Measurements from ENCODE around the gene ATXN1.

ATXN1 gene

DNA sequence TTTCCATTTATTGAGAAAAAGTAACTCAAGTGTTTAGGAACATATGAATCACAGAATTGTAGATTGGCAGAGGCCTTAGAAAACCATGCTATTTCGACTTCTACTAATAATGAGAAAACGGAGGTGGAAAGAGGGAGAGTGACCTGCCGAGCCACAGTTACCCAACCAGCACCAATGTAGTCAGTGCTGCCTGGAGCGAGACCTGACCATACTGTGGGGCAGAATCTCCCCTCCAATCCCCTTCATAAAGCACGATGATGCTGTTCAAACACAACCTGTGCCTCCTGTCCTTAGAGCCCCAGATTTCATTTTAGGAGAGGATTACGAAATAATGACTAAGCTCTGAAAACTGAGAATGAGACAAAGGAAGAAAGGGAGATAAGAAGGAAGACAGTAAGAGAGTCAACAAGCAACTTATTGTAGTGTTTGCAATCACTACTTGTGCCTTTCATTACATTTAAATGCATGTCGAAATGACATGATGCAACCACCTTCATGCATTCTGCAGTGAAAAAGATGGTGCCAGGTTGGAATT lies 70.6 kb downstream of the ATXN1 start:
- Histone ChIP-seq H3K27ac (ENCODE audit: extremely low read depth, low read depth, low read length) (no peak overlapping the region), H3K4me1 (ENCODE audit: control insufficient read depth, insufficient read depth, low read length) (peaks cover 31% of the 10 kb centered on the region), H3K9me3 (ENCODE audit: control insufficient read depth, insufficient read depth, low read depth, low read length) (no peaks in the 10 kb centered on the region), H3K4me3 (ENCODE audit: low read depth, low read length) (no peak overlapping the region), H3K36me3 (ENCODE audit: control insufficient read depth in 2 of 2, insufficient read depth in 1 of 2, low read length in 2 of 2) (no peaks in the 10 kb centered on the region)
- POLR2A ChIA-PET = no interaction called here
- CTCF ChIA-PET = interaction anchor here (1.1 to 1.2 kb wide), 2 partner anchors 10 to 68 kb away, joined by 3 to 4 read pairs; no protein-coding TSS in a partner anchor
- TF ChIP-seq SCRT2 (tag by site-specific recombination; IDR thresholded peaks at IDR 0.05) (0 out of 2 replicates have a peak, but pooled peaks have one; percentile 34), SP3 (tag by site-specific recombination; IDR thresholded peaks at IDR 0.05) (peak; percentile 19; the same call in 1 of the 2 replicates), ZFP37 (tag by site-specific recombination; IDR thresholded peaks at IDR 0.05) (0 out of 2 replicates have a peak, but pooled peaks have one; percentile 26), PRDM1 (tag by site-specific recombination; IDR thresholded peaks at IDR 0.05) (peak; percentile 83), ZNF394 (tag by site-specific recombination; IDR thresholded peaks at IDR 0.05; ENCODE audit: borderline replicate concordance) (0 out of 2 replicates have a peak, but pooled peaks have one; percentile 11), ZEB2 (tag by site-specific recombination; IDR thresholded peaks at IDR 0.05) (peak; percentile 45), ZSCAN30 (tag by site-specific recombination; IDR thresholded peaks at IDR 0.05) (no peak), GFI1B (tag by site-specific recombination; IDR thresholded peaks at IDR 0.05) (no peak; the same call in 1 of the 2 replicates), KLF10 (tag by site-specific recombination; IDR thresholded peaks at IDR 0.05) (no peak), ZNF146 (tag by site-specific recombination; IDR thresholded peaks at IDR 0.05) (no peak), YY2 (tag by site-specific recombination; IDR thresholded peaks at IDR 0.05) (0 out of 2 replicates have a peak, but pooled peaks have one; percentile 25), ZNF404 (tag by site-specific recombination; IDR thresholded peaks at IDR 0.05) (no peak), ZNF175 (tag by site-specific recombination; IDR thresholded peaks at IDR 0.05) (no peak), ZNF558 (tag by site-specific recombination; IDR thresholded peaks at IDR 0.05) (peak; percentile 83), ZNF155 (tag by site-specific recombination; IDR thresholded peaks at IDR 0.05) (no peak), ZNF768 (tag by site-specific recombination; IDR thresholded peaks at IDR 0.05) (no peak), ZFP3 (tag by site-specific recombination; IDR thresholded peaks at IDR 0.05; ENCODE audit: low read depth) (no peak)
- TF ChIP-seq, protein P1, sequence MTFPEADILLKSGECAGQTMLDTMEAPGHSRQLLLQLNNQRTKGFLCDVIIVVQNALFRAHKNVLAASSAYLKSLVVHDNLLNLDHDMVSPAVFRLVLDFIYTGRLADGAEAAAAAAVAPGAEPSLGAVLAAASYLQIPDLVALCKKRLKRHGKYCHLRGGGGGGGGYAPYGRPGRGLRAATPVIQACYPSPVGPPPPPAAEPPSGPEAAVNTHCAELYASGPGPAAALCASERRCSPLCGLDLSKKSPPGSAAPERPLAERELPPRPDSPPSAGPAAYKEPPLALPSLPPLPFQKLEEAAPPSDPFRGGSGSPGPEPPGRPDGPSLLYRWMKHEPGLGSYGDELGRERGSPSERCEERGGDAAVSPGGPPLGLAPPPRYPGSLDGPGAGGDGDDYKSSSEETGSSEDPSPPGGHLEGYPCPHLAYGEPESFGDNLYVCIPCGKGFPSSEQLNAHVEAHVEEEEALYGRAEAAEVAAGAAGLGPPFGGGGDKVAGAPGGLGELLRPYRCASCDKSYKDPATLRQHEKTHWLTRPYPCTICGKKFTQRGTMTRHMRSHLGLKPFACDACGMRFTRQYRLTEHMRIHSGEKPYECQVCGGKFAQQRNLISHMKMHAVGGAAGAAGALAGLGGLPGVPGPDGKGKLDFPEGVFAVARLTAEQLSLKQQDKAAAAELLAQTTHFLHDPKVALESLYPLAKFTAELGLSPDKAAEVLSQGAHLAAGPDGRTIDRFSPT (tag by site-specific recombination; IDR thresholded peaks at IDR 0.05) = 0 out of 2 replicates have a peak, but pooled peaks have one; percentile 17
- TF ChIP-seq, protein P2, sequence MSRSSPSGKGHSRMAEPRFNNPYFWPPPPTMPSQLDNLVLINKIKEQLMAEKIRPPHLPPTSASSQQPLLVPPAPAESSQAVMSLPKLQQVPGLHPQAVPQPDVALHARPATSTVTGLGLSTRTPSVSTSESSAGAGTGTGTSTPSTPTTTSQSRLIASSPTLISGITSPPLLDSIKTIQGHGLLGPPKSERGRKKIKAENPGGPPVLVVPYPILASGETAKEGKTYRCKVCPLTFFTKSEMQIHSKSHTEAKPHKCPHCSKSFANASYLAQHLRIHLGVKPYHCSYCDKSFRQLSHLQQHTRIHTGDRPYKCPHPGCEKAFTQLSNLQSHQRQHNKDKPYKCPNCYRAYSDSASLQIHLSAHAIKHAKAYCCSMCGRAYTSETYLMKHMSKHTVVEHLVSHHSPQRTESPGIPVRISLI (tag by site-specific recombination; IDR thresholded peaks at IDR 0.05) = no peak
- TF ChIP-seq, protein P3, sequence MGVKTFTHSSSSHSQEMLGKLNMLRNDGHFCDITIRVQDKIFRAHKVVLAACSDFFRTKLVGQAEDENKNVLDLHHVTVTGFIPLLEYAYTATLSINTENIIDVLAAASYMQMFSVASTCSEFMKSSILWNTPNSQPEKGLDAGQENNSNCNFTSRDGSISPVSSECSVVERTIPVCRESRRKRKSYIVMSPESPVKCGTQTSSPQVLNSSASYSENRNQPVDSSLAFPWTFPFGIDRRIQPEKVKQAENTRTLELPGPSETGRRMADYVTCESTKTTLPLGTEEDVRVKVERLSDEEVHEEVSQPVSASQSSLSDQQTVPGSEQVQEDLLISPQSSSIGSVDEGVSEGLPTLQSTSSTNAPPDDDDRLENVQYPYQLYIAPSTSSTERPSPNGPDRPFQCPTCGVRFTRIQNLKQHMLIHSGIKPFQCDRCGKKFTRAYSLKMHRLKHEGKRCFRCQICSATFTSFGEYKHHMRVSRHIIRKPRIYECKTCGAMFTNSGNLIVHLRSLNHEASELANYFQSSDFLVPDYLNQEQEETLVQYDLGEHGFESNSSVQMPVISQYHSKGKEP (tag by site-specific recombination; IDR thresholded peaks at IDR 0.05) = 0 out of 2 replicates have a peak, but pooled peaks have one; percentile 48
